Colonic mucosa (tissue), 4 donors: Measurements from ENCODE around the gene HLCS. TPM values are rescaled to one million over a fixed set of nuclear protein-coding genes. Genes with fewer than 3 reads are reported as not detected.

Source experiments
- DNase-seq: peaks from one replicate; pipeline ENCODE4 v3.0.0-alpha.2; 2020
- H3K27ac ChIP-seq: fragments of 200-600 bp; one replicate; pipeline ENCODE4 v1.8.0; 2021
- H3K27me3 ChIP-seq: fragments of 200-600 bp; one replicate; pipeline ENCODE4 v1.8.0; 2021
- H3K36me3 ChIP-seq: fragments of 200-600 bp; one replicate; pipeline ENCODE4 v1.8.0; 2021
- H3K4me1 ChIP-seq: fragments of 200-600 bp; one replicate; pipeline ENCODE4 v1.8.0; 2021; ENCODE audit warnings: mild to moderate bottlenecking
- H3K4me3 ChIP-seq: fragments of 200-600 bp; one replicate; pipeline ENCODE4 v1.8.0; 2021
- H3K9ac ChIP-seq, 2 donors: one replicate each; pipeline ENCODE4 v1.7.0; 2013; ENCODE audit warnings: control low read depth in 2 of 2, low read depth in 2 of 2, low read length in 2 of 2
- H3K9me3 ChIP-seq: fragments of 200-600 bp; one replicate; pipeline ENCODE4 v1.8.0; 2021
- CTCF ChIP-seq: fragments of 200-600 bp; IDR thresholded peaks from one replicate; pipeline ENCODE4 v1.8.0; 2022; ENCODE audit warnings: antibody characterized with exemption, mild to moderate bottlenecking
- intact Hi-C: fragments of 100-400 bp; cut with DNase I; formaldehyde crosslinking; loops from one replicate; pipeline ENCODE4 v1.14.1; 2022
- total RNA-seq, 2 donors: library from RNA; stranded (reverse); fragmentation: NEBNext Ultra II Directional in 1 of 2; extraction: Animal tissue kit (Norgen Biotek cat#: 25700) in 1 of 2; gene quantifications; one replicate each; pipeline ENCODE4 v1.2.1, GENCODE V29; 2021
- donor health status: healthy.
- donor health status: DM: no; HTN: no; CAD: no.
- donor health status: DM: no; HTN: no; CAD: no.

The HLCS gene
- total RNA-seq, 2 donors from 2014 or later = 10.8 to 11.4 TPM

- no peak for TF ChIP-seq CTCF
- H3K27me3 ChIP-seq = no peaks in the 10 kb centered on the region
These were observed 153.4 kb downstream of the HLCS start for GRCh38 chr21:36813052-36813451.

DNA sequence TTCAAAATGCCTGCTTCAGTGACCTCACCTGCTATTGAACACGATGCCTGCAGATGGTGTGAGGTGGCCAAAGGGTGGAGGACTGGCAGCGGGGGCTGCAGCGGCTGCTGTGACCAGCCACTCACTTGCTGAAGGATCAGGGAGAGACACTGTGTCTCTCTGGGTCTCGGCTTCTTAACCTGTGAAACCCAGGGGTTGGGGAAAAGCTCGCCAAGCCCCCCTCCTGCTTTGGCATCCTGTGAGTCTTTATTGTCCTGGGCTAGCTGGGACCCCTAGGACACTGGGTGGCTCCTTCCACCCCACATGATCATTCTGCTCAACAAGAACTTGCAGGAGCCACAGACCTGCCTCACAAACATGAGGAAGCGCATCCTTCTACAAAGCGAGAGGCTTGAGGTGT, 154.7 kb downstream of the HLCS start:
- Histone ChIP-seq H3K27me3 (no peaks in the 10 kb centered on the region), H3K9ac (no peak overlapping the region), H3K27ac (no peak overlapping the region), H3K4me3 (no peak overlapping the region), H3K9me3 (no peaks in the 10 kb centered on the region), H3K36me3 (no peaks in the 10 kb centered on the region), H3K4me1 (no peaks in the 10 kb centered on the region)
- intact Hi-C loops = no loop called here
- no peak for TF ChIP-seq CTCF
- DNase-seq = no peak

More at GRCh38 chr21:36813052-36813451, 153.4 kb downstream of the HLCS start:
- intact Hi-C loops = no loop called here
- Histone ChIP-seq H3K36me3 (no peaks in the 10 kb centered on the region), H3K9me3 (no peaks in the 10 kb centered on the region), H3K9ac (no peak overlapping the region), H3K27ac (no peak overlapping the region), H3K4me3 (no peak overlapping the region), H3K4me1 (no peaks in the 10 kb centered on the region)
- DNase-seq = no peak

GRCh38 chr21:36810443-36810842, 156.0 kb downstream of the HLCS start:
- no peak overlapping the region for H3K27ac ChIP-seq
- no peak for DNase-seq
- H3K4me3 ChIP-seq = no peak overlapping the region
- H3K36me3 ChIP-seq = no peaks in the 10 kb centered on the region
- intact Hi-C loops = no loop called here
- no peaks in the 10 kb centered on the region for H3K27me3 ChIP-seq
- TF ChIP-seq CTCF = no peak
- no peaks in the 10 kb centered on the region for H3K9me3 ChIP-seq
- no peak overlapping the region for H3K9ac ChIP-seq
- no peaks in the 10 kb centered on the region for H3K4me1 ChIP-seq

- Histone ChIP-seq H3K36me3 (no peaks in the 10 kb centered on the region), H3K4me3 (no peak overlapping the region), H3K9ac (no peak overlapping the region), H3K27me3 (no peaks in the 10 kb centered on the region), H3K4me1 (no peaks in the 10 kb centered on the region), H3K9me3 (no peaks in the 10 kb centered on the region), H3K27ac (no peak overlapping the region)
- DNase-seq = no peak
- TF ChIP-seq CTCF = no peak
- intact Hi-C loops = no loop called here
These were observed 159.0 kb downstream of the HLCS start for GRCh38 chr21:36807422-36807928.

- H3K4me3 ChIP-seq = no peak overlapping the region
- no peak overlapping the region for H3K27ac ChIP-seq
- TF ChIP-seq CTCF = no peak
- no peak overlapping the region for H3K9ac ChIP-seq
- H3K9me3 ChIP-seq = no peaks in the 10 kb centered on the region
- intact Hi-C loops = no loop called here
- DNase-seq = no peak
- H3K4me1 ChIP-seq = no peaks in the 10 kb centered on the region
- no peaks in the 10 kb centered on the region for H3K36me3 ChIP-seq
- no peaks in the 10 kb centered on the region for H3K27me3 ChIP-seq
These were observed 160.4 kb downstream of the HLCS start for GRCh38 chr21:36806103-36806502.
